ENCODE results near the gene NFYC. TPM values are rescaled to one million over a fixed set of nuclear protein-coding genes. Genes with fewer than 3 reads are reported as not detected.

Gene NFYC
- total RNA-seq, 1 experiment from 2014 or later: 63.3 TPM

DNA sequence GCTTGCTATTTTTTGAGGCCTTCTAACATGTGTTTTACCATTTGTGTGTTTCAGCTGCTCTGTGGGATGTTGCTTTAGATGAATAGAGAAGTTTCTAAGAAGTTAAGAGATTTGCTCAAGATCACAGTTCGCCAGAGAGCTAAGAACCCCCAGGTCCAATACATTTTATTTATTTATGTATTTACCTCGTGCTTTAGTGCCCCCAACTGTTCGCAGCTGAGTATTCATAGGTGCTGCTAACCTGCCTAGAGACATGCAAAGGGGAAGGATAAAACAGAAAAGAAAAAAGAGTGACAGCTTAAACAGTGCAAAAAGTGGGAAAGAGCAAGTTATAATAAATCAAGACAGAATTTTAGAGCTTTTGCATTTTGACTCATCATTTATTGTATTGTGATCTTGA is 31.1 kb downstream of the NFYC start:
- H3K79me2 ChIP-seq (ENCODE audit: insufficient read depth, low read length): peaks cover 90% of the 10 kb centered on the region

More for the DNA sequence above, 31.1 kb downstream of the NFYC start:
- no peaks in the 10 kb centered on the region for H3K9me3 ChIP-seq (ENCODE audit: control insufficient read depth in 1 of 2, insufficient read depth in 1 of 2, low read depth in 1 of 2, low read length in 2 of 2)
- CTCF ChIA-PET: interaction anchor here (1.4 to 1.5 kb wide), 2 partner anchors 51 to 92 kb away, joined by 4 to 6 read pairs; no protein-coding TSS in a partner anchor
- DNase-seq (ENCODE audit: low read depth, low spot score) (no peak), ATAC-seq (no peak)
- peaks cover 0 to 13% of the 10 kb centered on the region in 2 experiments; a peak in 2 of 4 replicates for H3K4me1 ChIP-seq (ENCODE audit: control insufficient read depth in 1 of 2, insufficient read depth in 2 of 2, low read length in 2 of 2)
- H3K4me2 ChIP-seq (ENCODE audit: low read length): no peak overlapping the region
- H3K9me2 ChIP-seq (ENCODE audit: insufficient read depth): no peaks in the 10 kb centered on the region
- no TSS peak for BruUV-seq (replicated peaks)
- TF ChIP-seq RAD21 (IDR thresholded peaks at IDR 0.05; ENCODE audit: low read depth) (peak; percentile 32; the same call in 1 of the 2 replicates), POLR2AphosphoS5 (IDR thresholded peaks at IDR 0.05; ENCODE audit: low read depth, low read length) (no peak), SIN3A (IDR thresholded peaks at IDR 0.05; ENCODE audit: low read depth) (no peak)
- TF ChIP-seq, protein P1, sequence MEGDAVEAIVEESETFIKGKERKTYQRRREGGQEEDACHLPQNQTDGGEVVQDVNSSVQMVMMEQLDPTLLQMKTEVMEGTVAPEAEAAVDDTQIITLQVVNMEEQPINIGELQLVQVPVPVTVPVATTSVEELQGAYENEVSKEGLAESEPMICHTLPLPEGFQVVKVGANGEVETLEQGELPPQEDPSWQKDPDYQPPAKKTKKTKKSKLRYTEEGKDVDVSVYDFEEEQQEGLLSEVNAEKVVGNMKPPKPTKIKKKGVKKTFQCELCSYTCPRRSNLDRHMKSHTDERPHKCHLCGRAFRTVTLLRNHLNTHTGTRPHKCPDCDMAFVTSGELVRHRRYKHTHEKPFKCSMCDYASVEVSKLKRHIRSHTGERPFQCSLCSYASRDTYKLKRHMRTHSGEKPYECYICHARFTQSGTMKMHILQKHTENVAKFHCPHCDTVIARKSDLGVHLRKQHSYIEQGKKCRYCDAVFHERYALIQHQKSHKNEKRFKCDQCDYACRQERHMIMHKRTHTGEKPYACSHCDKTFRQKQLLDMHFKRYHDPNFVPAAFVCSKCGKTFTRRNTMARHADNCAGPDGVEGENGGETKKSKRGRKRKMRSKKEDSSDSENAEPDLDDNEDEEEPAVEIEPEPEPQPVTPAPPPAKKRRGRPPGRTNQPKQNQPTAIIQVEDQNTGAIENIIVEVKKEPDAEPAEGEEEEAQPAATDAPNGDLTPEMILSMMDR (IDR thresholded peaks at IDR 0.05 in 2 of 3, conservative IDR thresholded peaks at IDR 0.05 in 1 of 3; ENCODE audit: borderline replicate concordance in 1 of 3, insufficient read depth in 1 of 3, low read depth in 2 of 3, low read length in 2 of 3): peak in 2 of 3 experiments; percentile 13 to 19; a peak in 2 of 6 replicates
- POLR2A ChIA-PET: interaction anchor here (1.2 kb wide), 1 partner anchor 31 kb away, joined by 5 read pairs; the partner anchor contains the start of gene NFYC
- H3K4me3 ChIP-seq (replicated peaks in 1 of 2; ENCODE audit: low read depth in 1 of 2, low read length in 2 of 2): no peak overlapping the region
- no peak overlapping the region for H2AFZ ChIP-seq (ENCODE audit: low read depth, low read length, poor library complexity, severe bottlenecking)
- no peaks in the 10 kb centered on the region for H3K36me3 ChIP-seq (ENCODE audit: control insufficient read depth in 1 of 2, insufficient read depth in 2 of 2, low read length in 2 of 2)
- intact Hi-C loops (cut with micrococcal nuclease): no loop called here
- peaks cover 7% of the 10 kb centered on the region for H4K20me1 ChIP-seq (ENCODE audit: insufficient read depth)
- no peak overlapping the region for H3K9ac ChIP-seq (ENCODE audit: low read length)
- no peak overlapping the region for H3K27ac ChIP-seq (ENCODE audit: low read depth, low read length)
- RAD21 ChIA-PET (ENCODE audit: low non-redundant PET in 1 of 2, low total read pairs in 2 of 2, uncharacterized antibody in 2 of 2, unreplicated experiment in 2 of 2): no interaction called here
- H3K27me3 ChIP-seq (ENCODE audit: insufficient read depth, low read length): no peaks in the 10 kb centered on the region
